ENCODE results near the gene PRDX4. TPM values are rescaled to one million over a fixed set of nuclear protein-coding genes. Genes with fewer than 3 reads are reported as not detected.

PRDX4 gene
- total and polyA plus RNA-seq, 10 of the 15 experiments (the other 5 are each of a cell fraction or from before 2014, with no cell fraction given) = 11.1 to 121 (median 59.1) TPM

- no peak for TF ChIP-seq MYC (IDR thresholded peaks at IDR 0.05; ENCODE audit: insufficient read depth, insufficient read length, insufficient replicate concordance, low read length, severe bottlenecking)
- no peak for TF ChIP-seq ZNF207 (IDR thresholded peaks at IDR 0.05; ENCODE audit: borderline replicate concordance)
- TF ChIP-seq EP300 (IDR thresholded peaks at IDR 0.05; ENCODE audit: borderline replicate concordance in 1 of 2, control insufficient read depth in 1 of 2, low read depth in 2 of 2, low read length in 2 of 2) = no peak
- no peak for TF ChIP-seq EED (IDR thresholded peaks at IDR 0.05; ENCODE audit: low read depth)
- TF ChIP-seq KDM1A (IDR thresholded peaks at IDR 0.05; ENCODE audit: borderline replicate concordance) = no peak
- TF ChIP-seq CHD2 (IDR thresholded peaks at IDR 0.05; ENCODE audit: borderline replicate concordance, low read depth, low read length) = no peak
- no peak for TF ChIP-seq NFYB (IDR thresholded peaks at IDR 0.05; ENCODE audit: insufficient read depth, low read depth, low read length)
- TF ChIP-seq ZBTB11 (CRISPR knock-in tag; IDR thresholded peaks at IDR 0.05) = no peak
- no peak for TF ChIP-seq NKRF (conservative IDR thresholded peaks at IDR 0.05)
- TF ChIP-seq WRNIP1 (IDR thresholded peaks at IDR 0.05; ENCODE audit: borderline replicate concordance, low read depth, low read length) = no peak
- no peak for TF ChIP-seq IRF4 (IDR thresholded peaks at IDR 0.05; ENCODE audit: low read depth, low read length)
- no peak for TF ChIP-seq ZNF687 (IDR thresholded peaks at IDR 0.05)
- TF ChIP-seq IKZF1 (conservative IDR thresholded peaks at IDR 0.05) = no peak
- TF ChIP-seq POU2F2 (IDR thresholded peaks at IDR 0.05; ENCODE audit: borderline replicate concordance, low read depth, low read length) = no peak
- no peak for TF ChIP-seq TCF3 (IDR thresholded peaks at IDR 0.05; ENCODE audit: borderline replicate concordance, insufficient read depth, low read depth, low read length)
- Histone ChIP-seq H3K27me3 (replicated peaks in 1 of 2; ENCODE audit: control insufficient read depth in 2 of 2, insufficient read depth in 2 of 2, low read length in 1 of 2) (no peaks in the 10 kb centered on the region), H3K4me3 (no peak overlapping the region), H4K20me1 (ENCODE audit: control insufficient read depth, insufficient read depth) (no peaks in the 10 kb centered on the region), H3K79me2 (ENCODE audit: control insufficient read depth, insufficient read depth, low read length) (no peaks in the 10 kb centered on the region), H3K27ac (ENCODE audit: control insufficient read depth, insufficient read depth) (no peak overlapping the region), H3K36me3 (ENCODE audit: control insufficient read depth in 2 of 2, insufficient read depth in 2 of 2, low read length in 1 of 2) (no peaks in the 10 kb centered on the region), H3K9ac (ENCODE audit: control insufficient read depth, insufficient read depth, low read length) (no peak overlapping the region), H3K4me1 (ENCODE audit: control insufficient read depth, insufficient read depth, low read length) (no peaks in the 10 kb centered on the region), H2AFZ (ENCODE audit: control insufficient read depth, low read depth, low read length) (no peak overlapping the region), H3K9me3 (replicated peaks; ENCODE audit: control insufficient read depth, insufficient read depth, low read length) (no peaks in the 10 kb centered on the region), H3K4me2 (ENCODE audit: control insufficient read depth, insufficient read depth) (no peak overlapping the region)
- ChIA-PET CTCF (no interaction called here), SMC1A (ENCODE audit: uncharacterized antibody, unreplicated experiment) (no interaction called here), RAD21 (ENCODE audit: unreplicated experiment) (no interaction called here), POLR2A (no interaction called here)
- in situ Hi-C loops (cut with MboI) (no loop called here), intact Hi-C loops (cut with micrococcal nuclease; ENCODE audit: unreplicated experiment) (no loop called here)
- no peak for DNase-seq (ENCODE audit: low read depth, low spot score)
- ATAC-seq = no peak
- no peak for FAIRE-seq
- WGBS (ENCODE audit: insufficient coverage, insufficient replicate concordance, low lambda C conversion rate, missing lambda C conversion rate) = 44% methylated on average over 5 of the region's 5 CpGs
- no TSS peak for BruUV-seq (replicated peaks)
Measured at GRCh38 chrX:23621621-23622265, 45.5 kb upstream of the PRDX4 start.

All from GM12878 (cell line).